ENCODE data around the gene TM2D1. TPM values are rescaled to one million over a fixed set of nuclear protein-coding genes. Genes with fewer than 3 reads are reported as not detected.
"Not testable (repeated sequence)": the region's sequence is repeated elsewhere in the genome, so short reads cannot be mapped to it uniquely, and the experiment has no call there.

Gene TM2D1
- total RNA-seq, 3 donors from 2014 or later: 40.4 to 45.5 (median 42.6) TPM

DNA sequence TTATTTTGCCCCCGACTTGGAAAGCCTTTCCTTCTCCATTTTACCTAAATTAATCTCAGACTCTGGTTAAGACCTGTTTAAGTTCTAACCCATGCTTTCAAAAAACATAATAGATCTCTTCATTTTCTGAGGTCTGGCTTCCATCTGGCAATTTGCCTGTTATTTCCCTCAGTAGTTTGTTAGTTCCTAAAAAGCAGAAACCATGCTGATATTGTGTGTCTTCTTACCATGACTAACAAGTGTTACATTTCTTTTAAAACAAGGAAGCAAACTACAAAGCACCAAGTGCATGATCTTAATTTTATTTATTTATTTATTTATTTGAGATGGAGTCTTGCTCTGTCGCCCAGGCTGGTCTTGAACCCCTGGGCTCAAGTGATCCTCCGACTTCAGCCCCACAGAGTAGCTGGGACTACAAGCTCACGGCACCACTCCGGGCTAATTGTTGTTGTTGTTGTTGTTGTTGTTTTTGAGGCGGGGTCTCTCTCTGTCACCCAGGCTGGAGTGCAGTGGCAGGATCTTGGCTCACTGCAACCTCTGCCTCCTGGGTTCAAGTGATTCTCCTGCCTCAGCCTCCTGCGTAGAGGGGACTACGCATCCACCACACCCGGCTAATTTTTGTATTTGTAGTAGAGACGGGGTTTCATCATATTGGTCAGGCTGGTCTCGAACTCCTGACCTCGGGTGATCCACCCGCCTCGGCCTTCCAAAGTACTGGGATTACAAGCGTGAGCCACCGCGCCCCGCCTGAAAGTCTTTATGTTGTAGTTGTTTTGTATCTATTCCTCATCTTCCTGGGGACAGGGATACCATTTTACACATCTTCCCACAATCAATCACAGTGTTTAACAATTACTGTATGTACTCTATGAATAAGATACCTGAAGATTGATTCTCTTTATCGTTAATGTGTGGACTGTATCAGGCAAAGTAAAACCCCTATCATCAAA is 16.1 kb upstream of the TM2D1 start:
- Histone ChIP-seq H3K36me3 (ENCODE audit: low read depth) (no peaks in the 10 kb centered on the region), H3K4me3 (no peak overlapping the region), H3K9me3 (no peaks in the 10 kb centered on the region), H3K4me1 (ENCODE audit: low read depth) (peaks cover 10% of the 10 kb centered on the region)
- ATAC-seq (no peak), DNase-seq (peak in 2 of 3 donors; percentile 26 to 39)
- intact Hi-C loops (cut with DNase I, micrococcal nuclease): no loop called here
- TF ChIP-seq, protein P1, sequence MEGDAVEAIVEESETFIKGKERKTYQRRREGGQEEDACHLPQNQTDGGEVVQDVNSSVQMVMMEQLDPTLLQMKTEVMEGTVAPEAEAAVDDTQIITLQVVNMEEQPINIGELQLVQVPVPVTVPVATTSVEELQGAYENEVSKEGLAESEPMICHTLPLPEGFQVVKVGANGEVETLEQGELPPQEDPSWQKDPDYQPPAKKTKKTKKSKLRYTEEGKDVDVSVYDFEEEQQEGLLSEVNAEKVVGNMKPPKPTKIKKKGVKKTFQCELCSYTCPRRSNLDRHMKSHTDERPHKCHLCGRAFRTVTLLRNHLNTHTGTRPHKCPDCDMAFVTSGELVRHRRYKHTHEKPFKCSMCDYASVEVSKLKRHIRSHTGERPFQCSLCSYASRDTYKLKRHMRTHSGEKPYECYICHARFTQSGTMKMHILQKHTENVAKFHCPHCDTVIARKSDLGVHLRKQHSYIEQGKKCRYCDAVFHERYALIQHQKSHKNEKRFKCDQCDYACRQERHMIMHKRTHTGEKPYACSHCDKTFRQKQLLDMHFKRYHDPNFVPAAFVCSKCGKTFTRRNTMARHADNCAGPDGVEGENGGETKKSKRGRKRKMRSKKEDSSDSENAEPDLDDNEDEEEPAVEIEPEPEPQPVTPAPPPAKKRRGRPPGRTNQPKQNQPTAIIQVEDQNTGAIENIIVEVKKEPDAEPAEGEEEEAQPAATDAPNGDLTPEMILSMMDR (IDR thresholded peaks at IDR 0.05): no peak

DNA sequence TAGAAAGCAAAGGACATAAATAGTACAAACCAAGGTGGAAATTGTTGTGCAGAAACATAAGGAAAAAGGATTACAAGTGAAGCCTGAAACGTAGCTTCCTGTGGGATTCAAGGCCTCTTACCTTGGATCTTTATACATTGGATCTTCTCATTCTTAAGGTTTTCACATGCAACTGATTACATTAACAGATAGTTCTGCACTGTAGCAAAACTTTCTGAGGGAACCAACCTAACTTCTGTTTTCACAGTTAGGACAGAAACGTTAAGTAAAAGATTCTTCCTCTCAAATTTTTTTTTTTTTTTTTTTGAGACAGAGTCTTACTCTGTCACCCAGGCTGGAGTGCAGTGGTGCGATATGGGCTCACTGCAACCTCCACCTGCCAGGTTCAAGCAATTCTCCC is 7.8 kb upstream of the TM2D1 start:
- DNase-seq (no peak), ATAC-seq (no peak)
- Histone ChIP-seq H3K36me3 (ENCODE audit: low read depth) (no peaks in the 10 kb centered on the region), H3K9me3 (no peaks in the 10 kb centered on the region), H3K4me1 (ENCODE audit: low read depth) (no peaks in the 10 kb centered on the region), H3K4me3 (no peak overlapping the region)
- TF ChIP-seq, protein P1 (IDR thresholded peaks at IDR 0.05): no peak
- intact Hi-C loops (cut with DNase I, micrococcal nuclease): no loop called here

DNA sequence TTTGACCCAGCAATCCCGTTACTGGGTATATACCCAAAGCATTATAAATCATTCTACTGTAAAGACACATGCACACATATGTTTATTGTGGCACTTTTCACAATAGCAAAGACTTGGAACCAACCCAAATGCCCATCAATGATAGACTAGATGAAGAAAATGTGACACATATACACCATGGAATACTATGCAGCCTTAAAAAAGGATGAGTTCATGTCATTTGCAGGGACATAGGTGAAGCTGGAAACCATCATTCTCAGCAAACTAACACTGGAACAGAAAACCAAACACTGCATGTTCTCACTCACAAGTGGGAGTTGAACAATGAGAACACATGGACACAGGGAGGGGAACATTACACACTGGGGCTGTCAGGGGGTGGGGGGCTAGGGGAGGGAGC is 5.7 kb upstream of the TM2D1 start:
- H3K9me3 ChIP-seq; H3K36me3 ChIP-seq (ENCODE audit: low read depth); intact Hi-C loops (cut with DNase I, micrococcal nuclease); ATAC-seq; H3K4me1 ChIP-seq (ENCODE audit: low read depth); H3K4me3 ChIP-seq; DNase-seq: not testable (repeated sequence)

DNA sequence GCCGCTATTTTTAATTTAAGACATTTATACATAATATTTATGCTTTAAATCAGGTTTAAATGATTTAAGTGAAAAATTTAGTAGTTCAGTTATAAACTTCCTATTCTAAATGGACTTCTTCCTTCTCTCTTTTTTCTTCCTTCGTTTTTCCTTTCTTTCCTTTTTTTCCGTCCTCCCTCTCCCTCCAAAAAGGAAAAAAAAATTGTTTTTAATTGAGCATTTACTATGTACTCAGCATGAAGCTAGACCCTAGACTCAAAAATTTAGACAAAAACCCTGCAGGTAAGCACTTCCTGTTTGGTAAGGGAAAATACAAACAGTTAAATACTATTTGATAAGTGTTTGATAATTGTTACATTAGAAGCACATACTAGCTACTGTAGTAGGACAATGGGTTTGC is 2.6 kb upstream of the TM2D1 start:
- intact Hi-C loops (cut with DNase I, micrococcal nuclease): no loop called here
- no peaks in the 10 kb centered on the region for H3K9me3 ChIP-seq
- peaks cover 15% of the 10 kb centered on the region for H3K4me1 ChIP-seq (ENCODE audit: low read depth)
- H3K36me3 ChIP-seq (ENCODE audit: low read depth): no peaks in the 10 kb centered on the region
- H3K4me3 ChIP-seq: no peak overlapping the region
- TF ChIP-seq, protein P1 (IDR thresholded peaks at IDR 0.05): no peak
- no peak for ATAC-seq
- no peak for DNase-seq

DNA sequence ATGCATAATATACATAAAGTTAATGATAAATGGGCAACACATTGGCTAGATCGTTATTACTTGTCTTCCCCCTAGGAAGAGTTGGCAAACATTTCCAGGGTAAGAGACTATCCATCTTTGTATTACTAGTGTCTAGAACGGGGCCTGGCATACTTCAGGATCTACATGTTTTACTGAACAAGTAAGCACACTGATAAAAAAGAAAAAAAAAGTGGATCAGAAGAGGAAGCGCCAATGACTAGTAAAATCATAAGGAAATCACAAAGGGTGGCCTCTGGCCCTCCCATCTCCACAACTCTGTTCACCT is 482 bp downstream of the TM2D1 start:
- no peaks in the 10 kb centered on the region for H3K9me3 ChIP-seq
- TF ChIP-seq, protein P1 (IDR thresholded peaks at IDR 0.05): no peak
- intact Hi-C loops (cut with DNase I, micrococcal nuclease): no loop called here
- H3K4me3 ChIP-seq: peak overlapping the region; percentile 93
- H3K36me3 ChIP-seq (ENCODE audit: low read depth): no peaks in the 10 kb centered on the region
- peak; percentile 53 for ATAC-seq
- peaks cover 15% of the 10 kb centered on the region for H3K4me1 ChIP-seq (ENCODE audit: low read depth)
- no peak for DNase-seq

DNA sequence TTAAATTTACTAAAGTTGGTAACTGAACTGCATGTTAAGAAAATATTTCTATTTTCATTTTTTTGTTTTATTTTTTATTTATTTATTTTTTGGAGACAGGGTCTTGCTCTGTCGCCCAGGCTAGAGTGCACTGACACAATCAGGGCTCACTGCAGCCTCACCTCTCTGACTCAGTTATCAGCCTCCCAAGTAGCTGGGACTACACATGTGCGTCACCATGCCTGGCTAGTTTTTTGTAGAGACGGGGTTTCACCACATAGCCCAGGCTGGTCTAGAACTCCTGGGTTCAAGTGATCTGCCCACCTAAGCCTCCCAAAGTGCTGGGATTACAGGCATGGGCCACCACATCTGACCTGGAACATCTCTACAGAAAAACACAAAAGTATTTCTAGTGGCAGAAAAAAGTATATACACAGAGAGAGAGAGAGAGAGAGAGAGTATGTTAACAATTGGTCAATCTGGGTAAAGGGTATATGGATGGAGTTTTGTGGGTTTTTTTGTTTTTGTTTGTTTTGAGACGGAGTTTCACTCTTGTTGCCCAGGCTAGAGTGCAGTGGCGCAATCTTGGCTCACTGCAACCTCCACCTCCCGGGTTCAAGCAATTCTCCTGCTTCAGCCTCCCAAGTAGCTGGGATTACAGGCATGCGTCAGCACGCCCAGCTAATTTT is 5.8 kb downstream of the TM2D1 start:
- H3K36me3 ChIP-seq (ENCODE audit: low read depth); H3K9me3 ChIP-seq; DNase-seq; intact Hi-C loops (cut with DNase I, micrococcal nuclease); H3K4me3 ChIP-seq; ATAC-seq: not testable (repeated sequence)
- peaks cover 12% of the 10 kb centered on the region for H3K4me1 ChIP-seq (ENCODE audit: low read depth)
